ENCODE data around the gene MYH16.
"Not testable (repeated sequence)": the region's sequence is repeated elsewhere in the genome, so short reads cannot be mapped to it uniquely, and the experiment has no call there.

Gene MYH16

DNA sequence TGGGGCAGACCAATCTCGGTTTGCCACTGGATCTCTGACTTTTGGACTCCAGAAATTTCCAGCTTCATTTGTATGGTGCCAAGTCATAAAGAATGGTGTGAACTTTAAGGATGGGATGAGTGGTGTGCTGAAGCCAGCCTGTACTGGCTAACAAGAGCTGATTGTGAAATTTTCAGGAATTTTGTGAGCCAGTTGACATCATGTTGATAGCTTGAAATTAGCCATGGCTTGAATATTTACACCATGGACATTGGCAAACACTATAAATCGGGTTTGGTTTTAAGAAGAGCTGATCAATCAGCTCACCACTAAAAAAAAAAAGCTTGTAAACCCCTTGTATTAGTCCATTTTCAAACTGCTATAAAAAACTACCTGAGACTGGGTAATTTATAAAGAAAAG, 14.1 kb upstream of the MYH16 start:
- peak; percentile 36 for DNase-seq (ENCODE audit: low read depth)

DNA sequence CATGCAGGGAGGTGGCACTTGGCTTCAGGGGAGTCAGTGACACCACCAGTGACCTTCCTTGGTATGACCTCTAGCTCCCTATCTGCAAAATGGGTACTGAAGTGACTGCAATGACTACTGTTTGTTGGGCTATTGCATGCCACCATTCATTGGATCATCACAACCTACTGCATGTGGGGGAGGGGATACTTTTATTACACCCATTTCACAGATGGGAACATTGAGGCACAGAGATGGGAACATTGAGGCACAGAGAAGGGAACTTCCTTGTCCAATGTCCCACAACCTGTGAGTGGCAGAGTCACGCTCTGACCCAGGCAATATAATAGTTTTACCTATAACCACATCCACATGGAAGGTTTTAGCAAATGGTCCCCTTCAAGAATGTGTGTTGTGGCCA, 12.2 kb upstream of the MYH16 start:
- no peak for DNase-seq (ENCODE audit: low read depth)

DNA sequence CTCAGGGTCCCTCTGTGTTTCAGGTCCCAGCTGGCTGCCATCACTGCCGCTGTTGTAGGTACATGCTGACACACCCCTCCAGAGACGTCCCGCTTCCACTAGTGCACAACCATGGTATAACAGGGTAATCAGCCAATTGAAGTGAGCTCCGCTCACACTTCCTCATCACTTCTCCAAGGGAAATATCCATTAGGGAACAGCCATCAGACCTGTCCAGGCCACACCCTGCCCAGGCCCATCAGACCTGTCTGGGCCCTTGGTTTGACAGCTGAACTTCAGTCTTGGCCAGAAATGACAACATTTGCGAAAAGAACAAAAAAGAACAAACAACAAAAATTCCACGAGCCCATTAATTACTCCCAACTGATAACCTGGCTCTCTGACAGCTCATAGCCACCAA, 11.0 kb upstream of the MYH16 start:
- no peak for DNase-seq (ENCODE audit: low read depth)

DNA sequence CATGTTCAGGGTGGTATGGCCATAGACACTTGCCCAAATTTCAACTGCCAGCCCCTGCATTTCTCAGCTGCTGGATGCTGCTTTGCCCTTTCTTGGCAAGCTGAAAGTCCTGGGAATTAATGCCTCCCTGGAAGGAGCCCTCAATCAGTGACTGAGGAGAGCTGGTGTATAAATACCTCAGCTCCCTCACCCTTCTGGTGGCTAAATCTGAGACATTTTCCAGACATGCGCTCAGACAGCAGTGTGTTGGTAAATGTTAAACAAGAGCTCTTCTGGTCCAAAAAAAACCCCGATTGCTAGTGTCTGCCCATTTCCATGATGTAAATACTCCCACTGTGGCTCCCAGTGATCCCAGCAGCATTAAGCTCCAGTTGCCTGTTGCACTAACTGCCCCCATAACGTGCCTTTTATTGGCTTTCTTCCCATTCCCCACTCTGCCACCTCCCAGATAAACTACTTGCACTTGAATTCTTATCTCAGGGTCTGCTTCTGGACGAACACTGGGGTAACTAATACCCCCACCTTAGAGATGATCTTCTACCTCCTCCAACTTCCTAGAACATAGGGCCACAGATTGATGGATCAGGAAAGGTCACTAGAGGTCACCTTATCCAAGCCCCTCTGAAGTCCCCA, 6.7 kb upstream of the MYH16 start:
- DNase-seq (ENCODE audit: low read depth): no peak

DNA sequence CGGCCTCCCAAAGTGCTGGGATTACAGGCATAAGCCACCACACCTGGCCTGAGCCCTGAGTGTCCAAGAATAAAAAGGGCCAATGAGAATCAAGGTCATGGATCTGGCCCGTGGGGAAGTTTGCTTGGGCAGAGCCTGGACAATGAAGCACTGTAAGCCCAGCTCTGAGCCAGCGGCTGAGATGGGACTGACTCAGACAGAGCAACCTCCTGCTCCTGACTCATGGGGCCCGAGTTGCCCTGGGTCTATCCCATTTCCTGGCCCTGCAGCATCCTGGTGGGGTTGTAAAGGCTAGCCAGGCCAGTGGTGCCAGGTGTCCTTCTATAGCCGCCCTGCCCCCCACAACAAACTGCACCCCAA, 5.2 kb upstream of the MYH16 start:
- peak; percentile 77 for DNase-seq (ENCODE audit: low read depth)

DNA sequence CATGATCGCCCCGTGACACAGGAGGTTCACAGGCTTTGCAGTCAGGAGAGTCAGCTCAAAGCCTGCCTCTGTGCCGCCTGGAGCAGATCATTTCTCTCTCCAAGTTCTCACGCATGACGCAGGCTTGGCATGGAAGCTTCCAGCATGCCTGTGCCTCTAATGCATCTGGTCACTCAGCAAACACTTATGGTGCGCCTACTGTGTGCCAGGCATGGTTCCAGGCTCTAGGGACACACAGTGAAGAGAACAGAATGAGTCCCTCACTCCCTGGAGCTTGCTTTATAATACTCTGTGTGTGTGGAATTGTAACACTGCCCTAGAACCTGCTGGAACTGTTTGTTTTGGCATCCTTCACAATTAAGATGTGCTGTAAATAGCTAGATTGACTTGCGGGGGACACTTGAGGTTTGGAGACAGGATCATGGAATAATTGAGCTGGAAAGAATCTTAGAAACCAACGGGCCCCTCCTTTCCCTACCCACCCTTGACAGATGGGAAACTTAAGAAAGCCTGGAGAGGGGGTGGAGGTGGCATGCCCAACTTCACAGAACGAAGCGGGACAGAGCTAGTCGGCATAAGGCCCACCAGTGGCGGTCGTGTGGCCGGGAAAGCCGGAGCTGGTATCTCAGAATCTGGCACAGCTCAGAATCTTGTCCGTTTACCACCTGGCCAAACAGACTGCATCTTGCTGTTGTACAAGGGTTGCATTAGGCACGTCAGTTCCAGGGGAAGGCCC, 4.6 kb upstream of the MYH16 start:
- DNase-seq (ENCODE audit: low read depth): no peak

DNA sequence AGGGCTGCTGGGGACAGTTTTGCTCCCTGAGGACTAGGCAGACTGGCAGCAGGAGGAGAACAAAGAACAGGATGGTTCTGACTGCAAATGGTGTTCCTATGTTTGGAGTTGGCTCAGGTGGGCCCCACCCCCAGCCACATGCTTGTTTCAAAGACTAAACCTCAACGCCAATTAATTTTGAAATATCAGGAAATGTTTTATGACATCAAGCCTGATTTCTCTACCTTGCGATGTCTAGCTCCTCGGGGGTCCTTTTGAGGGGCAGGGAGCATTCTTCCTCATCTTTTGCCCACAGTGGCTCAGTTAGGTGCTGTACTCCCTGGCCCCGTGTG, 4.1 kb upstream of the MYH16 start:
- no peak for DNase-seq (ENCODE audit: low read depth)

DNA sequence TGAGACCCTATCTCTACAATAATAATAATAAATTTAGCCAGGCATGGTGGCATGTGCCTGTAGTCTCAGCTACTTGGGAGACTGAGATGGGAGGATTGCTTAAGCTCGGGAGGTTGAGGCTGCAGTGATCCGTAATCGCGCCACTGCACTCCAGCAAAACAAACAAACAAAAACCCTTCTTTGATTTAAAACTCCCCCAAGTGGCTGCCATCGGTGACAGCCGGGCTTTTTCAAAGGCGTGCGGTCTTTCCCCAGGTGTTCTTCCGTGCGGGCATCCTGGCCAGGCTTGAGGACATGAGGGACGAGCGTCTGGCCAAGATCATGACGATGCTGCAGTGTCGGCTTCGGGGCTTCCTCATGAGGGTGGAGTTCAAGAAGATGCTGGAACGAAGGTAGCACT, 1.9 kb upstream of the MYH16 start:
- no peak for DNase-seq (ENCODE audit: low read depth)

DNA sequence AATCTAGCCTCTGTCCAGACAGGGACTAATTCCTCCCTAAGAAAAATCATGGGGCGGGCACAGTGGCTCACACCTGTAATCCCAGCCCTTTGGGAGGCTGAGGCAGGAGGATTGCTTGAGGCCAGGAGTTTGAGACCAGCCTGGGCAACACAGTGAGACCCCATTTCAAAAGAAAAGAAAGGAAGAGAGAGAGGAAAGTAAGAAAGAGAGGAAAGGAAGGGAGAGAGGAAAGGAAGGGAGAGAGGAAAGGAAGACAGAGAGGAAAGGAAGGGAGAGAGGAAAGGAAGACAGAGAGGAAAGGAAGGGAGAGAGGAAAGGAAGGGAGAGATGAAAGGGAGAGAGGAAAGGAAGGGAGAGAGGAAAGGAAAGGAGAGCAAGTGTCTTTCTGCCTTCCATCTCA, 922 bp downstream of the MYH16 start:
- not testable (repeated sequence) for DNase-seq (ENCODE audit: low read depth)

DNA sequence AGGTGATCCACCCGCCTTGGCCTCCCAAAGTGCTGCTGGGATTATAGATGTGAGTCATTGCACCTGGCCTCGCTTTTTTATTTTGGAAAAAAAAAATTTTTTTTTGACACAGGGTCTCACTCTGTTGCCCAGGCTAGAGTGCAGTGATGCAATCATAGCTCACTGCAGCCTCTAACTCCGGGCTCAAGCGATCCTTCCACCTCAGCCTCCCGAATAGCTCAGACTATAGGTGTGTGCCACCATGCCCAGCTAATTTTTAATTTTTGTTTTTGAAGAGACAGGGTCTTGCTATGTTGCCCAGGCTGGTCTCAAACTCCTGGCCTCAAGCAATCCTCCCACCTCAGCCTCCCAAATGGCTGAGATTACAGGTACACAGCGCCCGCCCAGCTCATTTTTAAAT, 2.3 kb downstream of the MYH16 start:
- DNase-seq (ENCODE audit: low read depth): not testable (repeated sequence)

DNA sequence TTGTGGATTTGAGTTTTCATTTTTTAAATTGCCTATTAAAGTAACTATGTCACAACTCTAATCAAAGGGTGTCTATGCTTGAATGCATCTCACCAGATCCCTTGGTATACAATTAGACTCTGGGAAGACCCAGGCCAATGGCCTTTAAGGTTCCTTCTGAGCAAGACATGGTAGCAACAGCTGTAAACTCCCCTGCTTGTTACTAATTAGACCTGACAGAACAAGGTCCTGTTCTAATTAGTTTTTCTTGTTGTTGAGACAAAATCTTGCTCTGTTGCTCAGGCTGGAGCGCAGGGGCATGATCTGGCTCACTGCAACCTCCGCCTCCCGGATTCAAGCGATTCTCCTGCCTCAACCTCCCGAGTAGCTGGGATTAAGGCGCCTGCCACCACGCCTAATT, 2.9 kb downstream of the MYH16 start:
- DNase-seq (ENCODE audit: low read depth): no peak

DNA sequence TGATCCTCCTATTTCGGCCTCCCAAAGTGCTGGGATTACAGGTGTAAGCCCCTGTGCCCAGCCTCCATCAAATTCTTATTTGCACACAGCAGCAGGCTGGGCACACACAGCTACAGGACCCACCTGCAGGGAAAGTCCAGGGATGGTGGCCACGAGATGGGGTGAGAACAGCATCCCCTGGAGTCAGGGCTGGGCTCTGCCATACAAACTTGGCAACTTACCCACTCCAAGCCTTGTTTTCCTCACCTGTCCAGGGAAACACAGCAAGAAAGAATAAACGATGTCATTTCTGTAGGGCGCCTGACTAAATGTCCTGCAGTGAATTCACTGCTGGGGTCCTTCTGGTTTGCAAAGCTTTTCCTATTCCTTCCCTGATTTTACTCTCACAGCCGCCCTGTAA, 5.5 kb downstream of the MYH16 start:
- DNase-seq (ENCODE audit: low read depth): no peak

DNA sequence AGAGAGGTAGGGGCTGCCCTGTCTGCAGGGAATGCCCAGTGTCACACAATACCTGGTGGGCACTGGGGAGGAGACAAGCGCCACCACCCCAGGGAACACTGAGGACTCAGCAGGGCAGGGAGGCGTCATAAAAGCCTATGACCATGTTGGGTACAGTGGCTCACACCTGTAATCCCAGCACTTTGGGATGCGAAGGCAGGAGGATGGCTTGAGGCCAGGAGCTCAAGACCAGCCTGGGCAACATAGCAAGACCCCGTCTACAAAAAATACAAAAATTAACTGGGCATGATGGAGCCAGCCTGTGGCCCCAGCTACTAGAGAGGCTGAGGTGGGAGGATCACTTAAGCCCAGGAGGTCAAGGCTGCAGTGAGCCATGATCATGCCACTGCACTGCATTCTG, 11.5 kb downstream of the MYH16 start:
- DNase-seq (ENCODE audit: low read depth): not testable (repeated sequence)

DNA sequence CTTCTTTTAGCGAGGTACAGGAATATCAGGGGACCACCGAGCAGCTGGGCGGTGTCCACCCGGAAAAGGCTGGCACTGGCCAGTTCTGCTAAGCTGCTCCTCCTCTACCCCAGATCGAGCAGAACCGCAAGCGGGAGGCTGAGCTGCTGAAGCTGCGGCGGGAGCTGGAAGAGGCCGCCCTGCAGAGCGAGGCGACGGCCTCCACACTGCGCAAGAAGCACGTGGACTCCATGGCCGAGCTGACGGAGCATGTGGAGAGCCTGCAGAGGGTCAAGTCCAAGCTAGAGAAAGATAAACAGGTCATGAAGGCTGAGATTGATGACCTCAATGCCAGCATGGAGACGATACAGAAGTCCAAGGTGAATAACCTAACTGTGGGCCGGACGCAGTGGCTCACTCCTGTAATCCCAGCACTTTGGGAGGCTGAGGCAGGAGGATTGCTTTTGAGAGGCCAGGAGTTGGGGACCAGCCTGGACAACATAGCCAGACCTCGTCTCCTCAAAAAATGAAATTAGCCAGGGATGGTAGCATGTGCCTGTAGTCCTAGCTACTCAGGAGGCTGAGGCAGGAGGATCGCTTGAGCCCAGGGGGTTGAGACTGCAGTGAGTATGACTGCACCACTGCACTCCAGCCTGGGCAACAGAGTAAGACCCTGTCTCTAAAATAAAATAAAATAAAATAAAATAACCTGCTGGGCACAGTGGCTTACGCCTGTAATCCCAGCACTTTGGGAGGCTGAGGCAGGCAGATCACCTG, 15.3 kb downstream of the MYH16 start:
- DNase-seq (ENCODE audit: low read depth): no peak

DNA sequence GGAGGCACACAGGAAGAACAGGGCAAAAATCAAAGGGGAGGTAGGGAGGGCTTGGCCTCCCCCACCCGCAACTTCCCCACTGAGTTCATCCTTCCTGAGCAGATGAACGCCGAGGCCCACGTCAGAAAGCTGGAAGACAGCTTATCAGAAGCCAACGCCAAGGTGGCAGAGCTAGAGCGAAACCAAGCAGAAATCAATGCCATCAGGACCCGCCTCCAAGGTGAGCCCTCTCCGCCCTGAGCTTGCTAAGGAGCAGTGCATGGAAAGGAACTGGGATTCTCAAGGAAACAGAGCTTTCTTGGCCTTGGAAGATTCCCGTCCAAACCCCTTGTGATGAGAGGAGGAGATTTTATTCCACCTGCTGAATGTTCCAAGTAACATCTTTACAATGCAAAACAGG, 16.5 kb downstream of the MYH16 start:
- no peak for DNase-seq (ENCODE audit: low read depth)

DNA sequence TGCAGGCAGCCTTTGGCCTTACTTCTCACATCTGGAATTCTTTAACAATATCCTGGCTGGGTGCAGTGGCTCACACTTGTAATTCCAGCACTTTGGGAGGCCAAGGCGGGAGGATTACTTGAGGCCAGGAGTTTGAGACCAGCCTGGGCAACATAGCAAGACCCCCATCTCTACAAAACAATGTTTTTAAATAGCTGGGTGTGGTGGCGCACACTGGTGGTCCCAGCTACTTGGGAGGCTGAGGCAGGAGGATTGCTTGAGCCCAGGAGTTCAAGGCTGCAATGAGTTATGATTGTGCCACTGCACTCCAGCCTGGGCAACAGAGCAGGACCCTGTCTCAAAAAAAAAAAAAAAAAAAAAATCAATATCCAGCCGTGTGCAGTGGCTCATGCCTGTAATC, 17.5 kb downstream of the MYH16 start:
- DNase-seq (ENCODE audit: low read depth): not testable (repeated sequence)

DNA sequence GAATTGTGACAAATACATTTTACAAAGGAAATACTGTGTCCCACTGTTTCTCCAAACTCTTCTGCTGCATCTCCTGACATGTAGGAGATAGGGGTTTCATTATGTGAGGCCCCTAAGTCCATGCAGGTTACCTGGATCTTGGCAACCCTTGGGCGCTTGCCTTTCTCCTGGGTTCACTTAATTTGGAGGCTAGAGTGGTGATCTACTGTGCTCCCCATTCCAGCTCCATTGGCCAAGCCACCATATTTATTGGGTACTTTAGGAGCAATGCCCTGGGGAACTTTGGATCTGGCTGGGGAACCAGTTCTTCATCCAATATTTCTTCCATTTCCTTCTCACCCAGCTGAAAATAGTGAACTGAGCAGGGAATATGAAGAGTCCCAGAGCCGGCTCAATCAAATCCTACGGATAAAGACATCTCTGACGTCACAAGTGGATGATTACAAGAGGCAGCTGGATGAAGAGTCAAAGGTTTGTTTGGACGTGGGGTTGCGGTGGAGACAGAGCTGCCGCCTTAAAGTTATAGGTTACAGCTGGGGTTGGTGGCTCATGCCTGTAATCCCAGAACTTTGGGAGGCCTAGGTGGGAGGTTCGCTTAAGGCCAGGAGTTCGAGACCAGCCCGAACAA, 18.5 kb downstream of the MYH16 start:
- DNase-seq (ENCODE audit: low read depth): no peak

DNA sequence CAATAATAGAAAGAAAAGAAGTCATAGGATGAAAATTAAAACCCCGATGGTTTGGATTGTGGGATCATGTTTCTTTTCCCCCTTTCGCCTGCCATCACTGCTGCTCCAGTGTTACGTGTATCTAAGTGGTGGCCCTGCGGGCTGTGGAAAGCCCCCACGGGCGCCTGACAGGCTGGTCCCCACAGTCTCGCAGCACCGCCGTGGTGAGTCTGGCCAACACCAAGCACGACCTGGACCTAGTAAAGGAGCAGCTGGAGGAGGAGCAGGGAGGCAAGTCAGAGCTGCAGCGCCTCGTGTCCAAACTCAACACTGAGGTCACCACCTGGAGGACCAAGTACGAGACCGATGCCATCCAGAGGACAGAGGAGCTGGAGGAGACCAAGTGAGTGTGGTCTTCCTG, 19.5 kb downstream of the MYH16 start:
- DNase-seq (ENCODE audit: low read depth): no peak

DNA sequence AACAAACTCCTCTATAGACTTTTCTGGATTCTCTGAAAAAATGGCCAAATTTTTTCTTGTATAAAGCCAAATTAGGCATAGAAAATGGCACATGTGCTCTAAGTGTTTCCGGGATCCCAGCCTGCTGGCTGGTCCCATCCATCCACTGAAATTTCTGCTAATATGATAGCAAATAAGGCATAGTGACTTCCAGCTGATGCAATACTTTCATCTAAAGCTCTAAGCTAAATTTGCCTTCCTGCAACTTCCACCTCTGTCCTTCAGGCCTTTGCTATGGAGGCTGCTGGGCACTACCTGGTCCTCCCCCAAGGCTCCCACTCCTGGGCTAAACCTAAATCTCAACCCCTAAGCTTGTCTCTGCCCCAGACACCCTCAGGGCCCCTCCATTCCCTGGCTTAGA, 20.5 kb downstream of the MYH16 start:
- DNase-seq (ENCODE audit: low read depth): no peak

DNA sequence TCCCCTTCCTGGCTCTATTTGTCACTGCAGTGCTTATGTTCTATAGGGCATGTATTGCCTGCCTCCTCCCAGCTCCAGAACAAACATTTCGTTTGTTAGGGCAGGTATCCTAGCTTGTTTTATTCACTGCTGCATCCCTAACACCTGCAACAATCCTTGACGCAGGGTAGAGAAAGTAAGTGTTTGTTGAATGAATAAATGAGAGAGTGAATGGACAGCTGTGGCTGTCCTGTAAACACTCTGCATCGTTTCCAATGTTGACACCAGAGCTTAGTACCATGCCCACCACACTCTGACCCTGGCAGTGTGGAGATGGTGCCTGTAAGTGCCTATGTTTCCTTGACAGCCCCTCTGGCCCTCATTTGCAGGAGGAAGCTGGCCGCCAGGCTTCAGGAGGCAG, 21.0 kb downstream of the MYH16 start:
- DNase-seq (ENCODE audit: low read depth): no peak

DNA sequence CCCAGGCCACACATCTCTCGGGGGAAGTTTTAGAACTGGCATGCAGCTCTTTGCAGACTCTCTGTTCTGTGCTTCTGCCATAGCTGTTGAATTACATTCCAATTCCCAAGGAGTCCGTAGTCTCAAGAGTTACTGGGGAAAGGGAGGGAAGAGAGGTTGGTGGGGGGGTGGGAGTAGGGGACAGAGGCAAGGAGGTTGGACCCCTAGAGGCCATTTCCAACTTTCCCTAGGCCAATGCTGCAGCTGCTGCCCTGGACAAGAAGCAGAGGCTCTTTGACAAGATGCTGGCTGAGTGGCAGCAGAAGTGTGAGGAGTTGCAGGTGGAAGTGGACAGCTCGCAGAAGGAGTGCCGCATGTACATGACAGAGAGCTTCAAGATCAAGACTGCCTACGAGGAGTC, 23.8 kb downstream of the MYH16 start:
- DNase-seq (ENCODE audit: low read depth): no peak

DNA sequence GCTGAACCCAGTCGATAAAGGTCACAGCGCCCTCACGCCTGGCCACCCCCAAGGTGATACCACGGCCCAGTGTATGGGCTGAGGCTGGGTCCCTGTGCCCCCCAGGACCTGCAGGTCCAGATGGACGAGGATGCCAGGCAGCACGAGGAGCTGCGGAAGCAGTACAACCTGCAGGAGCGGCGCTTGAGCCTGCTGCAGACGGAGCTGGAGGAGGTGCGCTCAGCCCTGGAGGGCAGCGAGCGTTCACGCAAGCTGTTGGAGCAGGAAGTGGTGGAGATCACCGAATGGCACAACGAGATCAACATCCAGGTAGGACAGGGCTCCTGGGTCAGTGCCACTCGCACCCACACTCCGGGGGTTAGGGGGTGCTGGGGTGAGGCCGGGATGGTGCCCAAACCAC, 28.9 kb downstream of the MYH16 start:
- no peak for DNase-seq (ENCODE audit: low read depth)

All from amniotic epithelial cell (primary cell).